Panc1 (cell line): ENCODE measurements around the gene KCNMA1. TPM values are rescaled to one million over a fixed set of nuclear protein-coding genes. Genes with fewer than 3 reads are reported as not detected.

Source experiments
- ATAC-seq: fragments of 200-7000 bp; cut with Tn5 transposase; 2 replicates; pipeline ENCODE4 v1.9.1; 2020; ENCODE audit warnings: mild to moderate bottlenecking, moderate library complexity
- BruUV-seq: library from RNA; stranded (reverse); fragments of 400-500 nt; replicated peaks from 2 replicates; lab custom pipeline; 2021; lab: Mats Ljungman, UMichigan
- CTCF ChIA-PET: fragments of 300-600 bp; sonication (Branson Sonifier 250); formaldehyde crosslinking; loops from one replicate; lab custom pipeline; 2022; ENCODE audit warnings: antibody characterized with exemption; lab: Charles Lee
- POLR2A ChIA-PET: fragments of 300-600 bp; sonication (Branson Sonifier 250); formaldehyde crosslinking; loops from one replicate; lab custom pipeline; 2022; ENCODE audit warnings: antibody characterized with exemption; lab: Charles Lee
- DNase-seq: peaks from one replicate; pipeline ENCODE4 v3.0.0-alpha.2; 2010; ENCODE audit warnings: low read depth, low spot score
- H3K27ac ChIP-seq: 2 replicates; pipeline ENCODE4 v1.5.1; 2011; ENCODE audit warnings: mild to moderate bottlenecking, low read length, inconsistent platforms
- H3K27me3 ChIP-seq: fragments of 200-500 bp; sonication (Bioruptor generic); 2 replicates; pipeline ENCODE4 v1.6.0; 2014; ENCODE audit warnings: low read length, inconsistent platforms; ENCODE audit not compliant: control insufficient read depth, insufficient read depth
- H3K36me3 ChIP-seq: fragments of 200-500 bp; sonication (Bioruptor generic); 2 replicates; pipeline ENCODE4 v1.5.1; 2014; ENCODE audit warnings: inconsistent platforms, mild to moderate bottlenecking, low read length, moderate library complexity; ENCODE audit not compliant: control insufficient read depth, insufficient read depth
- H3K4me1 ChIP-seq: 2 replicates; pipeline ENCODE4 v1.5.1; 2011; ENCODE audit warnings: inconsistent platforms, mild to moderate bottlenecking, low read length, moderate library complexity; ENCODE audit not compliant: control insufficient read depth, insufficient read depth
- H3K4me3 ChIP-seq, 2 experiments: 2 replicates each; pipeline ENCODE4 v1.5.1; 2011 to 2012; ENCODE audit warnings: low read depth in 2 of 2, low read length in 2 of 2, mild to moderate bottlenecking in 2 of 2, inconsistent platforms in 1 of 2, moderate library complexity in 1 of 2
- H3K9me3 ChIP-seq: fragments of 200-500 bp; sonication (Bioruptor generic); 2 replicates; pipeline ENCODE4 v1.5.1; 2014; ENCODE audit warnings: low read depth, mild to moderate bottlenecking, inconsistent platforms, low read length, moderate library complexity; ENCODE audit not compliant: control insufficient read depth, insufficient read depth
- CTCF ChIP-seq: fragments of 450-650 bp; IDR thresholded peaks from 2 replicates; pipeline ENCODE4 v1.5.1; 2017; ENCODE audit warnings: mild to moderate bottlenecking
- POLR2AphosphoS5 ChIP-seq: IDR thresholded peaks from 2 replicates; pipeline ENCODE4 v1.6.1; 2012; ENCODE audit warnings: mild to moderate bottlenecking, low read depth, low read length, moderate library complexity
- REST ChIP-seq, 2 experiments: IDR thresholded peaks; 2 replicates each; pipeline ENCODE4 v1.6.1; 2011 to 2012; ENCODE audit warnings: low read depth in 2 of 2, control low read depth in 1 of 2, low read length in 1 of 2, mild to moderate bottlenecking in 1 of 2, moderate library complexity in 1 of 2; ENCODE audit not compliant: insufficient read depth in 1 of 2
- SIN3A ChIP-seq: IDR thresholded peaks from 2 replicates; pipeline ENCODE4 v1.6.1; 2012; ENCODE audit warnings: low read depth, mild to moderate bottlenecking, low read length, moderate library complexity, borderline replicate concordance; ENCODE audit not compliant: insufficient read depth
- TCF7L2 ChIP-seq: IDR thresholded peaks from 2 replicates; pipeline ENCODE4 v1.6.1; 2011; ENCODE audit warnings: mild to moderate bottlenecking, low read depth, low read length, inconsistent platforms
- in situ Hi-C: cut with HindIII; loops from 2 replicates; pipeline ENCODE4 v1.10.0; 2016; ENCODE audit warnings: low sequenced_read_pairs, low pct_unique_long_range_greater_than_20kb
- intact Hi-C: fragments of 100-400 bp; cut with micrococcal nuclease; formaldehyde crosslinking; loops from one replicate; pipeline ENCODE4 v1.10.0; 2022; ENCODE audit not compliant: unreplicated experiment
- total RNA-seq: library from RNA; stranded (reverse); gene quantifications from one replicate; pipeline ENCODE4 v1.2.1, GENCODE V29; 2021; ENCODE audit not compliant: unreplicated experiment

Gene KCNMA1
- total RNA-seq, 1 experiment from 2014 or later: 91.9 TPM

DNA sequence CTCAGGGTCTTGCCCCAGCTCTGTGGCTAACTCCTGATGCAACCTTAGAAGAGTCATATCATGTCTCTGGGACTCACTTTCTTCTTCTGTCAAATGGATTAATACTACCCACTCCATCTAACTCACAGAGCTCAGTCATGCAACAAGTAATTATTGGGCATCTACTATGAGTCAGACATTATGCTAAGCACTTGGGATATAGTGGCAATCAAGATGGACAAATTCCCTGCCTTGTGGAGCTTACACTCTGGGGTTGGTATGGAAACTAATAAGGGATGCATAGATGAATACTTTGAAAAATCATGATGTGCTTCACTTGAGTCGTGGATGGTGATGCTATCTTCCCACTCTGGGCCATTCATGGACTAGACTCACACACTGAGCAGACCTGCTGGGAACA is 88.9 kb downstream of the KCNMA1 start:
- no TSS peak for BruUV-seq
- intact Hi-C loops (no loop called here), in situ Hi-C loops (no loop called here)
- Histone ChIP-seq H3K27ac (no peak overlapping the region), H3K36me3 (no peaks in the 10 kb centered on the region), H3K9me3 (peaks cover 8% of the 10 kb centered on the region; the same call in 1 of the 2 replicates), H3K4me3 (no peak overlapping the region), H3K4me1 (peaks cover under 1% of the 10 kb centered on the region), H3K27me3 (no peaks in the 10 kb centered on the region)
- ATAC-seq: no peak
- TF ChIP-seq SIN3A: no peak
- no peak for TF ChIP-seq POLR2AphosphoS5
- no peak for TF ChIP-seq REST (IDR thresholded peaks at IDR 0.05; ENCODE audit: insufficient read depth in 1 of 2, low read depth in 2 of 2, low read length in 1 of 2)
- TF ChIP-seq CTCF: no peak
- no peak for TF ChIP-seq TCF7L2
- no peak for DNase-seq
- ChIA-PET CTCF (no interaction called here), POLR2A (interaction anchor here (0.6 kb wide), 1 partner anchor 22 kb away, joined by 3 read pairs; no protein-coding TSS in a partner anchor)

DNA sequence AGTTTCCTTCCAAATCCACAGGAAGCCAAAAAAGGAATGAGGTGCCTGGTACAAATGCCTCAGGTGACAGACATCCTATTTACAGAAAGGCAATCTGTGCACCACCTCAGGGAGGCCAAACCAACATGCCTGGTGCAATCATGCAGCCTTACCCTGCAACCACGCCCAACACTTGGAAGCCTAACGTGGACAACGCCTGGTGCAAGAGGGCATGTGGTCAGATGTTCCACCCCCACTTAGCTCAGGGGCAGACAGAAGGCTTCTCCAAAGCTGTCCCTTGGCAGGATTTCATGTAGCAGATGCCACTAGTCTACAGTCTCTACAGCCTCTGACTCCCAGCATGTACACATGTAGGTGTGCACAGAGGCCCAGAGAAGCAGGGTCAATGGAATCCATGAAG is 89.5 kb downstream of the KCNMA1 start:
- CTCF ChIA-PET: no interaction called here
- intact Hi-C loops: no loop called here
- H3K27ac ChIP-seq: no peak overlapping the region

More for the DNA sequence above, 89.5 kb downstream of the KCNMA1 start:
- no peaks in the 10 kb centered on the region for H3K27me3 ChIP-seq
- no peak overlapping the region for H3K4me3 ChIP-seq
- peaks cover 13% of the 10 kb centered on the region; the same call in 1 of the 2 replicates for H3K9me3 ChIP-seq
- BruUV-seq: no TSS peak
- DNase-seq (no peak), ATAC-seq (no peak)
- H3K4me1 ChIP-seq: no peaks in the 10 kb centered on the region
- H3K36me3 ChIP-seq: no peaks in the 10 kb centered on the region
- TF ChIP-seq POLR2AphosphoS5: no peak
- TF ChIP-seq TCF7L2: no peak
- TF ChIP-seq SIN3A: no peak
- TF ChIP-seq REST (IDR thresholded peaks at IDR 0.05; ENCODE audit: insufficient read depth in 1 of 2, low read depth in 2 of 2, low read length in 1 of 2): no peak
- TF ChIP-seq CTCF: no peak
- POLR2A ChIA-PET: no interaction called here
- in situ Hi-C loops: no loop called here
